Measurements from ENCODE around the gene SENP3.

Gene SENP3

GRCh38 chr17:7555320-7555948 lies 6.3 kb upstream of the SENP3 start:
- no peak overlapping the region for H3K4me3 ChIP-seq (ENCODE audit: low read depth, low read length)
- no peak for TF ChIP-seq CTCF (IDR thresholded peaks at IDR 0.05; ENCODE audit: borderline replicate concordance, insufficient read depth, low read depth, low read length)

GRCh38 chr17:7556627-7557026 lies 5.1 kb upstream of the SENP3 start:
- TF ChIP-seq CTCF (IDR thresholded peaks at IDR 0.05; ENCODE audit: borderline replicate concordance, insufficient read depth, low read depth, low read length): no peak
- no peak overlapping the region for H3K4me3 ChIP-seq (ENCODE audit: low read depth, low read length)

- H3K4me3 ChIP-seq (ENCODE audit: low read depth, low read length): no peak overlapping the region
- no peak for TF ChIP-seq CTCF (IDR thresholded peaks at IDR 0.05; ENCODE audit: borderline replicate concordance, insufficient read depth, low read depth, low read length)
Observed at GRCh38 chr17:7557147-7557764, 4.5 kb upstream of the SENP3 start.

GRCh38 chr17:7557775-7558543 lies 3.8 kb upstream of the SENP3 start:
- peak overlapping the region; percentile 36 for H3K4me3 ChIP-seq (ENCODE audit: low read depth, low read length)
- no peak for TF ChIP-seq CTCF (IDR thresholded peaks at IDR 0.05; ENCODE audit: borderline replicate concordance, insufficient read depth, low read depth, low read length)

- TF ChIP-seq CTCF (IDR thresholded peaks at IDR 0.05; ENCODE audit: borderline replicate concordance, insufficient read depth, low read depth, low read length): no peak
- H3K4me3 ChIP-seq (ENCODE audit: low read depth, low read length): peak within 1 kb of the TSS; percentile 36
Observed at GRCh38 chr17:7558544-7559319, 3.0 kb upstream of the SENP3 start, which contains the start of gene TNFSF13. Gene TNFSF13 (plus strand): TSS chr17:7558750. CDS start chr17:7559040, 290 bp downstream.

- no peak for TF ChIP-seq CTCF (IDR thresholded peaks at IDR 0.05; ENCODE audit: borderline replicate concordance, insufficient read depth, low read depth, low read length)
- H3K4me3 ChIP-seq (ENCODE audit: low read depth, low read length): no peak overlapping the region
Observed at GRCh38 chr17:7559320-7560171, 2.2 kb upstream of the SENP3 start.

All from GM12875 (cell line).